ENCODE measurements around the gene FAM186B.

- TF ChIP-seq POLR2A (IDR thresholded peaks at IDR 0.05): no peak
- TF ChIP-seq, protein P1, sequence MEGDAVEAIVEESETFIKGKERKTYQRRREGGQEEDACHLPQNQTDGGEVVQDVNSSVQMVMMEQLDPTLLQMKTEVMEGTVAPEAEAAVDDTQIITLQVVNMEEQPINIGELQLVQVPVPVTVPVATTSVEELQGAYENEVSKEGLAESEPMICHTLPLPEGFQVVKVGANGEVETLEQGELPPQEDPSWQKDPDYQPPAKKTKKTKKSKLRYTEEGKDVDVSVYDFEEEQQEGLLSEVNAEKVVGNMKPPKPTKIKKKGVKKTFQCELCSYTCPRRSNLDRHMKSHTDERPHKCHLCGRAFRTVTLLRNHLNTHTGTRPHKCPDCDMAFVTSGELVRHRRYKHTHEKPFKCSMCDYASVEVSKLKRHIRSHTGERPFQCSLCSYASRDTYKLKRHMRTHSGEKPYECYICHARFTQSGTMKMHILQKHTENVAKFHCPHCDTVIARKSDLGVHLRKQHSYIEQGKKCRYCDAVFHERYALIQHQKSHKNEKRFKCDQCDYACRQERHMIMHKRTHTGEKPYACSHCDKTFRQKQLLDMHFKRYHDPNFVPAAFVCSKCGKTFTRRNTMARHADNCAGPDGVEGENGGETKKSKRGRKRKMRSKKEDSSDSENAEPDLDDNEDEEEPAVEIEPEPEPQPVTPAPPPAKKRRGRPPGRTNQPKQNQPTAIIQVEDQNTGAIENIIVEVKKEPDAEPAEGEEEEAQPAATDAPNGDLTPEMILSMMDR (IDR thresholded peaks at IDR 0.05): no peak
Measured at GRCh38 chr12:49552425-49552824, 53.0 kb downstream of the FAM186B start.
